ENCODE measurements around the gene PTPRK.

Gene PTPRK

GRCh38 chr6:128144320-128144719 is 376.1 kb downstream of the PTPRK start:
- DNase-seq (ENCODE audit: low read depth): no peak
- TF ChIP-seq CTCF (conservative IDR thresholded peaks at IDR 0.05; ENCODE audit: low read length): no peak
- H3K4me3 ChIP-seq (ENCODE audit: low read length): no peak overlapping the region

DNA sequence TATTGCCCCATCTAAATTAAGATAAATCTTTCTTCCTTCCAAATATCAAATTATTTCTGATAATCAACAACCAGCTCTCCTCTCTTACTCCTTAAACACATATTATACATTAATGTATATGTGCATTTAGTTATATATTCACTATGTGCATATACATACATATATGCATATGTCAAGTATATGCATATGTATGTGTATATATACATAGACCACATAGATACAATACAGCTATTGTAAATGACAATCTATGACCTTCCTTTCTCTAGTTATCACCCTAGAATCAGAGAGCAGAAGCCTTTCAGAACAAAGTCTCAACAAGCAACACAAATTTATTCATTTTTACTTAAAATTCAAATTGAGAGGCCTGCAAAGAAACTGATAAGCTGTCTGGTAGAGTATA is 378.5 kb downstream of the PTPRK start:
- no peak overlapping the region for H3K4me3 ChIP-seq (ENCODE audit: low read length)
- DNase-seq (ENCODE audit: low read depth): no peak
- TF ChIP-seq CTCF (conservative IDR thresholded peaks at IDR 0.05; ENCODE audit: low read length): no peak

GRCh38 chr6:128139519-128139918 is 380.9 kb downstream of the PTPRK start:
- peak; percentile 35 for DNase-seq (ENCODE audit: low read depth)

DNA sequence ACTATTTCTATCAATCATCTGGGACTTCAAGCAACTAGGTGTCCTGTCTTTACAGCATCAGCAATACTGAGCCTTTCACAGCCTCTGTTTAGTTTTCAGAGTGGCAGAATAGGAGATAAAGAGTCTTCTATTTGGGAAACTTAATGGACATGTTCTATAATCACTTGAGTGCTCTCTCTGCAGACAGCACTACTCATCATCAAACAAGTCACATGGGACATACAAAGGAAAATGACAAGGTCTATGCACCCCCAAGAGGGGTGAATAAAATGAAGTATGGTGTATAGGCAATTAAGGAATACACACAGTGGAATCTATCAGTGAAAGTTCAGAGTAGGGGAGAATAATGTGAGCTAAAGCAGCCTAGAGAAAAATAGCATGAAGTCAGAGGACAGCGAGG is 381.7 kb downstream of the PTPRK start:
- no peak for TF ChIP-seq CTCF (conservative IDR thresholded peaks at IDR 0.05; ENCODE audit: low read length)
- no peak overlapping the region for H3K4me3 ChIP-seq (ENCODE audit: low read length)
- no peak for DNase-seq (ENCODE audit: low read depth)

More at GRCh38 chr6:128139519-128139918, 380.9 kb downstream of the PTPRK start:
- no peak for TF ChIP-seq CTCF (conservative IDR thresholded peaks at IDR 0.05; ENCODE audit: low read length)
- H3K4me3 ChIP-seq (ENCODE audit: low read length): no peak overlapping the region

GRCh38 chr6:128135325-128135724 is 385.1 kb downstream of the PTPRK start:
- no peak for TF ChIP-seq CTCF (conservative IDR thresholded peaks at IDR 0.05; ENCODE audit: low read length)
- no peak for DNase-seq (ENCODE audit: low read depth)
- H3K4me3 ChIP-seq (ENCODE audit: low read length): no peak overlapping the region

- no peak overlapping the region for H3K4me3 ChIP-seq (ENCODE audit: low read length)
- TF ChIP-seq CTCF (conservative IDR thresholded peaks at IDR 0.05; ENCODE audit: low read length): no peak
- DNase-seq (ENCODE audit: low read depth): no peak
These were observed 388.8 kb downstream of the PTPRK start for GRCh38 chr6:128131566-128131965.

- no peak for TF ChIP-seq CTCF (conservative IDR thresholded peaks at IDR 0.05; ENCODE audit: low read length)
- no peak for DNase-seq (ENCODE audit: low read depth)
- H3K4me3 ChIP-seq (ENCODE audit: low read length): no peak overlapping the region
These were observed 389.4 kb downstream of the PTPRK start for GRCh38 chr6:128131036-128131435.

All from AG10803 (cell line).